Stimulated activated CD4-positive, alpha-beta T cell treated with anti-CD3 and anti-CD28 coated beads, Interleukin-2, amount 100 ng/mL, for 48 hours (primary cell): Measurements from ENCODE around the gene TET3.
A peak's percentile ranks its signal among the peaks of the same experiment; 100 is the strongest.

Experiments
- DNase-seq, 2 donors: peaks; one replicate each; pipeline ENCODE4 v3.0.0-alpha.2; 2020

TET3 gene

GRCh38 chr2:73987948-73988700 lies 3.4 kb downstream of the TET3 start:
- DNase-seq, result no peak

GRCh38 chr2:73989972-73990371 lies 5.3 kb downstream of the TET3 start:
- DNase-seq, result no peak

- no peak for DNase-seq
Measured at GRCh38 chr2:73990531-73990930, 5.8 kb downstream of the TET3 start.

GRCh38 chr2:73992036-73992435 lies 7.3 kb downstream of the TET3 start:
- DNase-seq, result no peak

- DNase-seq, result no peak
Measured at GRCh38 chr2:73993376-73993775, 8.7 kb downstream of the TET3 start.

GRCh38 chr2:73993778-73994177 lies 9.1 kb downstream of the TET3 start:
- DNase-seq, result no peak

- DNase-seq, result no peak
Measured at GRCh38 chr2:73994178-73994831, 9.6 kb downstream of the TET3 start.

- no peak for DNase-seq
Measured at GRCh38 chr2:73995810-73996209, 11.1 kb downstream of the TET3 start.

- DNase-seq, result no peak
Measured at GRCh38 chr2:73997813-73998212, 13.1 kb downstream of the TET3 start.

- no peak for DNase-seq
Measured at GRCh38 chr2:73998451-73998850, 13.7 kb downstream of the TET3 start.

GRCh38 chr2:73998933-73999332 lies 14.2 kb downstream of the TET3 start:
- DNase-seq, result no peak

- no peak for DNase-seq
Measured at GRCh38 chr2:73999881-74000597, 15.3 kb downstream of the TET3 start.

- no peak for DNase-seq
Measured at GRCh38 chr2:74000666-74001065, 16.0 kb downstream of the TET3 start.

GRCh38 chr2:74001121-74001520 lies 16.4 kb downstream of the TET3 start:
- DNase-seq, result no peak

- DNase-seq, result no peak
Measured at GRCh38 chr2:74001781-74002504, 17.2 kb downstream of the TET3 start.

- DNase-seq, result peak; percentile 67 to 75
Measured at GRCh38 chr2:74002505-74003421, 18.1 kb downstream of the TET3 start.

GRCh38 chr2:74003494-74004211 lies 18.9 kb downstream of the TET3 start:
- no peak for DNase-seq

- no peak for DNase-seq
Measured at GRCh38 chr2:74004212-74005182, 19.8 kb downstream of the TET3 start.

- no peak for DNase-seq
Measured at GRCh38 chr2:74005786-74006185, 21.1 kb downstream of the TET3 start.

- no peak for DNase-seq
Measured at GRCh38 chr2:74006459-74006858, 21.7 kb downstream of the TET3 start.
